CD4-positive, alpha-beta memory T cell (primary cell): ENCODE data around the gene ABCB6. TPM values are rescaled to one million over a fixed set of nuclear protein-coding genes. Genes with fewer than 3 reads are reported as not detected.
A peak's percentile ranks its signal among the peaks of the same experiment; 100 is the strongest.

ENCODE experiments used
- CTCF ChIA-PET: fragments of 350-600 bp; sonication (Branson Sonifier 250); formaldehyde crosslinking; loops from one replicate; lab custom pipeline; 2021; ENCODE audit warnings: inconsistent platforms; ENCODE audit not compliant: partially characterized antibody; lab: Charles Lee
- POLR2A ChIA-PET: fragments of 350-600 bp; sonication (Branson Sonifier 250); formaldehyde crosslinking; loops from one replicate; lab custom pipeline; 2021; ENCODE audit not compliant: partially characterized antibody; lab: Charles Lee
- DNase-seq, 5 donors: peaks; one replicate each; pipeline versions ENCODE4 v3.0.0 to v3.0.0-alpha.2; 2020 to 2022; ENCODE audit warnings: mixed read lengths in 1 of 5
- H3K27ac ChIP-seq: one replicate; pipeline ENCODE4 v1.7.0; 2013; ENCODE audit warnings: low read depth, low read length
- H3K27me3 ChIP-seq: 2 replicates; pipeline ENCODE4 v1.7.0; 2013; ENCODE audit warnings: mild to moderate bottlenecking, low read length, moderate library complexity; ENCODE audit not compliant: insufficient read depth
- H3K36me3 ChIP-seq: 2 replicates; pipeline ENCODE4 v1.7.0; 2013; ENCODE audit warnings: mild to moderate bottlenecking, low read length, moderate library complexity; ENCODE audit not compliant: insufficient read depth
- H3K4me1 ChIP-seq: 2 replicates; pipeline ENCODE4 v1.7.0; 2013; ENCODE audit warnings: mild to moderate bottlenecking, low read length, moderate library complexity; ENCODE audit not compliant: insufficient read depth
- H3K4me3 ChIP-seq, 2 donors: one replicate each; pipeline ENCODE4 v1.7.0; 2013; ENCODE audit warnings: low read length in 2 of 2, mild to moderate bottlenecking in 1 of 2
- H3K9me3 ChIP-seq, 2 donors: one replicate each; pipeline ENCODE4 v1.7.0; 2013; ENCODE audit warnings: low read length in 2 of 2, control low read depth in 1 of 2; ENCODE audit not compliant: control insufficient read depth in 1 of 2
- H3K27ac Mint-ChIP-seq, 7 donors: one replicate each; pipeline ENCODE4 v1.8.0; 2020 to 2021; ENCODE audit warnings: mixed read lengths in 7 of 7, mild to moderate bottlenecking in 6 of 7, inconsistent platforms in 3 of 7, moderate library complexity in 3 of 7
- H3K27me3 Mint-ChIP-seq, 2 donors: one replicate each; pipeline ENCODE4 v1.8.0; 2020 to 2021; ENCODE audit warnings: mixed read lengths in 2 of 2
- H3K36me3 Mint-ChIP-seq, 2 donors: one replicate each; pipeline ENCODE4 v1.8.0; 2020 to 2021; ENCODE audit warnings: mixed read lengths in 2 of 2, inconsistent platforms in 1 of 2, mild to moderate bottlenecking in 1 of 2
- H3K4me1 Mint-ChIP-seq, 4 donors: one replicate each; pipeline ENCODE4 v1.8.0; 2020 to 2021; ENCODE audit warnings: mixed read lengths in 4 of 4, mild to moderate bottlenecking in 1 of 4
- H3K4me3 Mint-ChIP-seq, 8 donors: one replicate each; pipeline ENCODE4 v1.8.0; 2020 to 2021; ENCODE audit warnings: mixed read lengths in 8 of 8, mild to moderate bottlenecking in 7 of 8, moderate library complexity in 6 of 8, inconsistent platforms in 3 of 8
- H3K9me3 Mint-ChIP-seq, 8 donors: one replicate each; pipeline ENCODE4 v1.8.0; 2020 to 2021; ENCODE audit warnings: mixed read lengths in 8 of 8, mild to moderate bottlenecking in 5 of 8, inconsistent platforms in 3 of 8, moderate library complexity in 1 of 8
- intact Hi-C: fragments of 100-400 bp; cut with micrococcal nuclease; formaldehyde crosslinking; loops from one replicate; pipeline ENCODE4 v1.15.1; 2023
- polyA plus RNA-seq, 2 donors: library from polyadenylated mRNA; unstranded; fragments of 300-500 nt; fragmentation: Illumina TruSeq; gene quantifications; one replicate each; pipeline ENCODE4 v1.2.3, GENCODE V29; 2021
- total RNA-seq, 2 experiments: library from RNA; stranded (reverse); gene quantifications; one replicate each; pipeline ENCODE4 v1.2.3, GENCODE V29; 2021

Gene ABCB6
- total and polyA plus RNA-seq, 4 experiments from 2014 or later, result 1.4 to 11.1 (median 7.5) TPM

DNA sequence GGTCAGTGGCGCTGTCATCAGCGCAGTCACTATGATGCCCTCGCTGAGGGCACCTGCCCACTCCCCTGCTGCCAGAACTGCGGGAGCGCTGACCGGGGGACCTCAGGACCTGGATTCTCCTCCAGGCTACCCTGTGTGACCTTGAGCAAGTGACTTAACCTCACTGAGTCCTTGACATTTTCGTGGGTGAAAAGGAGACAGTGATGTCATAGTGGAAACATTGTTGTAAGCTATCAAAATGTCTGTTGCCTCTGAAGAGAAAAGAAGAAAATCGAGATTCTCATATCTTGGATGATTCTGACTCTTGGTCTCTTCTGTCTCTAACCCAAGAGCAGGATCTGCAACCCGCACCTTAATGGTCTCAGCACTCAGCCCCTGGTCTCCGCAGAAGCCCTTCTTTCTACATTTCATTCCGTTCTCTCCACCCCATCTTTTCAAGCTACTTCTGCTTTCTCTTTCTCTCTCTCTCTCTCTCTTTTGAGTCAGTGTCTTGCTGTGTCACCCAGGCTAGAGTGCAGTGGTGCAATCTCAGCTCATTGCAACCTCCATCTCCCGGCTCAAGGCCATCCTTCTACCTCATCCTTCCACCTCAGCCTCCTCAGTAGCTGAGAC is 35.9 kb upstream of the ABCB6 start:
- ChIA-PET CTCF (interaction anchor here (0.6 to 12.8 kb wide), 19 partner anchors 9 to 378 kb away, joined by 3 to 150 read pairs (median 5); partner anchors contain the start of genes ANKZF1, ATG9A, CNPPD1 and DNAJB2), POLR2A (interaction anchor here (0.8 to 12.0 kb wide), 22 partner anchors 8 to 858 kb away, joined by 3 to 684 read pairs (median 12); partner anchors contain the start of genes ABCB6, ANKZF1, ATG9A and CNPPD1)
- H3K9me3 ChIP-seq, result no peaks in the 10 kb centered on the region
- DNase-seq, result peak; percentile 68 to 80 (median 71)
- peak overlapping the region; percentile 94 to 100 for H3K4me3 ChIP-seq
- peaks cover 22% of the 10 kb centered on the region for H3K36me3 ChIP-seq
- no peaks in the 10 kb centered on the region for H3K27me3 ChIP-seq
- peaks cover 35% of the 10 kb centered on the region for H3K4me1 ChIP-seq
- H3K4me1 Mint-ChIP-seq, result peaks cover 28 to 53% (median 40%) of the 10 kb centered on the region in 4 donors
- H3K27me3 Mint-ChIP-seq, result peaks cover under 1% of the 10 kb centered on the region in 2 donors
- H3K9me3 Mint-ChIP-seq, result peaks cover 0 to 4% (median 0%) of the 10 kb centered on the region in 8 donors
- intact Hi-C loops, result loop anchor here (5.0 kb wide), 1 partner anchor 857 kb away; the partner anchor contains the start of gene CTDSP1
- H3K4me3 Mint-ChIP-seq, result peak overlapping the region; percentile 84 to 98 (median 90)
- peak overlapping the region; percentile 87 for H3K27ac ChIP-seq
- peaks cover 27 to 46% of the 10 kb centered on the region in 2 donors for H3K36me3 Mint-ChIP-seq
- peak overlapping the region; percentile 90 to 98 (median 96) for H3K27ac Mint-ChIP-seq

GRCh38 chr2:219253753-219254589 is 35.2 kb upstream of the ABCB6 start, which contains the start of gene TUBA4A:
TSS of gene TUBA4A (minus strand) at chr2:219253918. CDS start at chr2:219253858, 60 bp downstream.
- peak within 1 kb of the TSS; percentile 94 to 100 for H3K4me3 ChIP-seq
- DNase-seq, result peak; percentile 89 to 90 (median 90)
- intact Hi-C loops, result loop anchor here (1.0 to 5.0 kb wide), 10 partner anchors 9 to 857 kb away; partner anchors contain the start of genes ANKZF1, ATG9A, CTDSP1 and DNAJB2
- H3K27ac ChIP-seq, result peak within 1 kb of the TSS; percentile 87
- H3K36me3 ChIP-seq, result peaks cover 22% of the 10 kb centered on the region
- Mint-ChIP-seq H3K27me3 (no peaks in the 10 kb centered on the region), H3K4me3 (peak within 1 kb of the TSS; percentile 85 to 99 (median 94)), H3K4me1 (peaks cover 34 to 60% (median 45%) of the 10 kb centered on the region in 4 donors), H3K27ac (peak within 1 kb of the TSS; percentile 92 to 98 (median 97)), H3K9me3 (peaks cover 0 to 4% (median 0%) of the 10 kb centered on the region in 8 donors), H3K36me3 (peaks cover 34 to 53% of the 10 kb centered on the region in 2 donors)
- H3K4me1 ChIP-seq, result peaks cover 42% of the 10 kb centered on the region
- ChIA-PET POLR2A (interaction anchor here (1.0 to 12.0 kb wide), 22 partner anchors 9 to 857 kb away, joined by 3 to 684 read pairs (median 12); partner anchors contain the start of genes ABCB6, ANKZF1, ATG9A and CNPPD1), CTCF (interaction anchor here (0.6 to 12.8 kb wide), 18 partner anchors 8 to 134 kb away, joined by 3 to 150 read pairs (median 5); partner anchors contain the start of genes ANKZF1, ATG9A, CNPPD1 and DNAJB2)
- no peaks in the 10 kb centered on the region for H3K27me3 ChIP-seq
- no peaks in the 10 kb centered on the region for H3K9me3 ChIP-seq

DNA sequence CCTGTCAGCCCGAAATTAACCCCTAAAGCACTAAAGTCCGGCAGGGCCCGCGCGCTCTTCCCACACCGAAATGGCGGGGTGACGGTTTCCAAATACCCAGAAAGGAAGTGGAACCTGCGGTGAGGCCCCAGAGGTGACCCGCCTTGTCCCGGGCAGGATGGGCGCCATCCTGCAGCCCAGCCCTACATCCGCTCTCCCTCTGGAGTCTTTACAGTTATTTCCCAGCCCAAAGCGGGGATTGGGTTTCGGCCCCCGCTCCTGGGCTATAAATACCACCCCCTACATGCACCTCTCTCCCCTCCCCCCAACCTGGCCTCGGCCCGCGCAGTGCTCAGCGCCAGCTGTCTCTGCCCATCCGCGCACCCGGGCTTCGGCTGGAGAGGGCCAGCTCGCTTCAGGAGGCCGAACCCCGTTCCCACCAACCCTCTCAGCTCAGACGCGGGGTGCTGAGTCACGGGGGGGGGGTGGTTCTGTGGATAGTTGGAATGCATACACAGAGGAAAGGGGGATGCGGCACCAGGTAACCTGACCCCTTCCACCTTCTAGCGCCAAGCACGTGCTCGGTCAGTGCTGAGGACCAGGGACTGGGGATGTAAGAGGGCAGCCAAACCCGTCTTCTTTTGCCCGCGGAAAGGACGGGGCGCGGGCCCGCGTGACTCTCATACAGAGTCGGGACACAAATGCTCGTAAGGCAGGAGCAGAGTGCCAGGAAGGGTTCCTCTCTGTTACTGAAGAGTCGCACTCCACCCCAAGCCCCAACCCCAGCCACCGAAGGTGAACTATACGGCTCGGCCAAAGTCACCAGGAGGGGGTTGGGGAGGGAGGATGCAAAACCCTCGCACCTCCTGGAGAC is 34.4 kb upstream of the ABCB6 start, which contains the start of gene TUBA4B:
Gene TUBA4B, plus strand, starts transcription at position 344 of the 853 bp plus-strand sequence. Its CDS starts 165 bp downstream, at position 509.
- H3K4me1 Mint-ChIP-seq, result peaks cover 40 to 69% (median 52%) of the 10 kb centered on the region in 4 donors
- CTCF ChIA-PET, result interaction anchor here (1.1 to 12.8 kb wide), 12 partner anchors 8 to 135 kb away, joined by 3 to 150 read pairs (median 10); partner anchors contain the start of genes ABCB6, ANKZF1, ATG9A and CNPPD1
- H3K36me3 Mint-ChIP-seq, result peaks cover 41 to 59% of the 10 kb centered on the region in 2 donors

DNA sequence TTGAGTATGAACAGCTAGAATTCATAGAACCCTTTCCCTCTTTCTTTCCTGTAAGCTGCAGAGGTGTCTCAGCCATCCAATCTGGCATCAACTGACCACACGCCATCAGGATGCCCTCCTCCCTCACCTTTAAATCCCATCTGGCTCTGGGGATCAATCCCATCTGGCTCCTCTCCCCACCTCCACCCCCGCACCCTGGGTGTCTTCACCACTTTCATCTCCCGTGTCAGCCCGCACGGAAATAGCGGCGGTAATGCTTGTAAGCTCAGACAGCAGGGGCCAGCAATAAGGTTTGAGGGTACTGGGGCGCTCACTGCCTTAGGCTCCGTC is 33.8 kb upstream of the ABCB6 start:
- CTCF ChIA-PET, result interaction anchor here (1.1 to 12.8 kb wide), 8 partner anchors 8 to 76 kb away, joined by 3 to 150 read pairs (median 14); partner anchors contain the start of genes ABCB6, ANKZF1, ATG9A and CNPPD1
- peaks cover 56% of the 10 kb centered on the region for H3K4me1 ChIP-seq
- DNase-seq, result no peak

More for the DNA sequence above, 34.4 kb upstream of the ABCB6 start, which contains the start of gene TUBA4B:
- Mint-ChIP-seq H3K9me3 (peaks cover 0 to 4% (median 0%) of the 10 kb centered on the region in 8 donors), H3K27ac (peak within 1 kb of the TSS; percentile 92 to 97 (median 96)), H3K27me3 (no peaks in the 10 kb centered on the region), H3K4me3 (peak within 1 kb of the TSS; percentile 85 to 99 (median 94))
- Histone ChIP-seq H3K27me3 (no peaks in the 10 kb centered on the region), H3K9me3 (no peaks in the 10 kb centered on the region), H3K36me3 (peaks cover 22% of the 10 kb centered on the region), H3K27ac (peak within 1 kb of the TSS; percentile 87), H3K4me1 (peaks cover 51% of the 10 kb centered on the region), H3K4me3 (peak within 1 kb of the TSS; percentile 94 to 100)
- intact Hi-C loops, result loop anchor here (1.0 to 5.0 kb wide), 10 partner anchors 8 to 856 kb away; partner anchors contain the start of genes ANKZF1, ATG9A, CTDSP1 and DNAJB2
- POLR2A ChIA-PET, result interaction anchor here (0.6 to 12.0 kb wide), 19 partner anchors 8 to 368 kb away, joined by 3 to 684 read pairs (median 12); partner anchors contain the start of genes ABCB6, ANKZF1, ATG9A and CNPPD1
- DNase-seq, result peak; percentile 42 to 66 (median 52)

GRCh38 chr2:219252084-219252483 is 33.3 kb upstream of the ABCB6 start:
- H3K27me3 ChIP-seq, result no peaks in the 10 kb centered on the region
- Mint-ChIP-seq H3K4me3 (peak overlapping the region; percentile 85 to 99 (median 94)), H3K27me3 (no peaks in the 10 kb centered on the region), H3K9me3 (peaks cover 0 to 4% (median 0%) of the 10 kb centered on the region in 8 donors), H3K27ac (peak overlapping the region; percentile 92 to 97 (median 96)), H3K4me1 (peaks cover 48 to 79% (median 62%) of the 10 kb centered on the region in 4 donors), H3K36me3 (peaks cover 45 to 65% of the 10 kb centered on the region in 2 donors)
- ChIA-PET POLR2A (interaction anchor here (0.9 to 12.0 kb wide), 16 partner anchors 10 to 367 kb away, joined by 3 to 684 read pairs (median 13); partner anchors contain the start of genes ABCB6, ANKZF1, ATG9A and CNPPD1), CTCF (interaction anchor here (1.1 to 12.8 kb wide), 6 partner anchors 22 to 76 kb away, joined by 3 to 150 read pairs (median 22); partner anchors contain the start of genes ABCB6, ANKZF1, ATG9A and CNPPD1)
- intact Hi-C loops, result loop anchor here (2.0 to 5.0 kb wide), 2 partner anchors 137 to 855 kb away; partner anchors contain the start of gene CTDSP1
- peak overlapping the region; percentile 94 to 100 for H3K4me3 ChIP-seq
- no peaks in the 10 kb centered on the region for H3K9me3 ChIP-seq
- peaks cover 22% of the 10 kb centered on the region for H3K36me3 ChIP-seq
- DNase-seq, result peak in 2 of 5 donors; percentile 19 to 70
- peak overlapping the region; percentile 87 for H3K27ac ChIP-seq
- H3K4me1 ChIP-seq, result peaks cover 61% of the 10 kb centered on the region

More for the DNA sequence above, 33.8 kb upstream of the ABCB6 start:
- Mint-ChIP-seq H3K27me3 (no peaks in the 10 kb centered on the region), H3K27ac (peak overlapping the region; percentile 92 to 97 (median 96)), H3K9me3 (peaks cover 0 to 4% (median 0%) of the 10 kb centered on the region in 8 donors), H3K4me1 (peaks cover 45 to 75% (median 58%) of the 10 kb centered on the region in 4 donors), H3K4me3 (peak overlapping the region; percentile 85 to 99 (median 94)), H3K36me3 (peaks cover 45 to 65% of the 10 kb centered on the region in 2 donors)
- POLR2A ChIA-PET, result interaction anchor here (0.6 to 12.0 kb wide), 17 partner anchors 7 to 367 kb away, joined by 3 to 684 read pairs (median 19); partner anchors contain the start of genes ABCB6, ANKZF1, ATG9A and CNPPD1
- intact Hi-C loops, result loop anchor here (2.0 to 5.0 kb wide), 2 partner anchors 136 to 855 kb away; partner anchors contain the start of gene CTDSP1
- peaks cover 22% of the 10 kb centered on the region for H3K36me3 ChIP-seq
- H3K9me3 ChIP-seq, result no peaks in the 10 kb centered on the region
- H3K4me3 ChIP-seq, result peak overlapping the region; percentile 94 to 100
- H3K27me3 ChIP-seq, result no peaks in the 10 kb centered on the region
- H3K27ac ChIP-seq, result peak overlapping the region; percentile 87
